A673 (cell line): ENCODE results near the gene RNF7. TPM values are rescaled to one million over a fixed set of nuclear protein-coding genes. Genes with fewer than 3 reads are reported as not detected.

Experiments used
- BruUV-seq: library from RNA; stranded (reverse); fragments of 400-500 nt; replicated peaks from 2 replicates; lab custom pipeline; 2021; lab: Mats Ljungman, UMichigan
- CTCF ChIA-PET: fragments of 300-600 bp; sonication (Branson Sonifier 250); formaldehyde crosslinking; loops from one replicate; lab custom pipeline; 2022; ENCODE audit warnings: antibody characterized with exemption; lab: Charles Lee
- POLR2A ChIA-PET: fragments of 300-600 bp; sonication (Branson Sonifier 250); formaldehyde crosslinking; loops from one replicate; lab custom pipeline; 2022; ENCODE audit warnings: antibody characterized with exemption; ENCODE audit not compliant: low non-redundant PET; lab: Charles Lee
- DNase-seq: peaks from one replicate; pipeline ENCODE4 v3.0.0-alpha.2; 2015; ENCODE audit warnings: low spot score
- H3K27ac ChIP-seq: fragments of 200-600 bp; sonication (generic); 2 replicates; pipeline ENCODE4 v1.5.1; 2016; ENCODE audit warnings: mixed run types, low read depth, mild to moderate bottlenecking, mixed read lengths, antibody characterized with exemption, low read length; ENCODE audit not compliant: poor library complexity, severe bottlenecking
- H3K27me3 ChIP-seq: fragments of 200-600 bp; sonication (generic); replicated peaks from 2 replicates; pipeline ENCODE4 v1.6.1; 2017; ENCODE audit warnings: mixed run types, low read depth, mild to moderate bottlenecking, mixed read lengths, antibody characterized with exemption, low read length; ENCODE audit not compliant: insufficient read depth, poor library complexity
- H3K36me3 ChIP-seq: fragments of 200-600 bp; sonication (generic); 2 replicates; pipeline ENCODE4 v1.6.1; 2016; ENCODE audit warnings: mixed run types, mild to moderate bottlenecking, mixed read lengths, antibody characterized with exemption, low read length; ENCODE audit not compliant: insufficient read depth, poor library complexity, severe bottlenecking
- H3K4me1 ChIP-seq: fragments of 200-600 bp; sonication (generic); 2 replicates; pipeline ENCODE4 v1.6.1; 2017; ENCODE audit warnings: mixed run types, mild to moderate bottlenecking, mixed read lengths, antibody characterized with exemption, low read length; ENCODE audit not compliant: insufficient read depth, poor library complexity, severe bottlenecking
- H3K4me3 ChIP-seq: fragments of 200-600 bp; sonication (generic); 2 replicates; pipeline ENCODE4 v1.5.1; 2016; ENCODE audit warnings: low read depth, mixed run types, mild to moderate bottlenecking, mixed read lengths, low read length; ENCODE audit not compliant: poor library complexity, severe bottlenecking
- H3K9me3 ChIP-seq: fragments of 200-600 bp; sonication (generic); 2 replicates; pipeline ENCODE4 v1.6.1; 2016; ENCODE audit warnings: mixed run types, low read depth, mild to moderate bottlenecking, mixed read lengths, antibody characterized with exemption, low read length; ENCODE audit not compliant: poor library complexity, severe bottlenecking
- CTCF ChIP-seq: fragments of 300-800, 200-600 bp; sonication (generic); conservative IDR thresholded peaks from 2 replicates; pipeline ENCODE4 v1.5.1; 2017; ENCODE audit warnings: low read depth, mild to moderate bottlenecking, antibody characterized with exemption, low read length, moderate library complexity, mixed read lengths
- EZH2 ChIP-seq: fragments of 200-600 bp; sonication (generic); IDR thresholded peaks from 2 replicates; pipeline ENCODE4 v1.6.1; 2017; ENCODE audit warnings: borderline replicate concordance, low read depth, mild to moderate bottlenecking, mixed read lengths, antibody characterized with exemption, low read length; ENCODE audit not compliant: poor library complexity, severe bottlenecking
- intact Hi-C: fragments of 100-400 bp; cut with micrococcal nuclease; formaldehyde crosslinking; loops from one replicate; pipeline ENCODE4 v1.10.0; 2022; ENCODE audit not compliant: unreplicated experiment
- total RNA-seq: library from RNA; stranded (reverse); gene quantifications from 2 replicates; pipeline ENCODE4 v1.2.3, GENCODE V29; 2021

Gene RNF7
- total RNA-seq, 1 experiment from 2014 or later, result 123 TPM

GRCh38 chr3:141796081-141796888 is 58.2 kb downstream of the RNF7 start:
- Histone ChIP-seq H3K9me3 (no peaks in the 10 kb centered on the region), H3K4me3 (no peak overlapping the region), H3K27me3 (no peaks in the 10 kb centered on the region), H3K36me3 (no peaks in the 10 kb centered on the region), H3K4me1 (peaks cover 34% of the 10 kb centered on the region), H3K27ac (no peak overlapping the region)
- POLR2A ChIA-PET, result no interaction called here
- no peak for TF ChIP-seq EZH2
- no peak for TF ChIP-seq CTCF
- no TSS peak for BruUV-seq
- intact Hi-C loops, result no loop called here
- DNase-seq, result peak; percentile 57
- CTCF ChIA-PET, result no interaction called here

Other genes starting within 250 kb of the RNF7 start
- not detected in 2 replicates for gene GRK7, start 25.1 kb downstream of the RNF7 start, total RNA-seq
- gene ATP1B3, start 138.3 kb downstream of the RNF7 start, total RNA-seq, result 130 and 167 TPM in 2 replicates